ENCODE results near the gene RAX2. TPM values are rescaled to one million over a fixed set of nuclear protein-coding genes. Genes with fewer than 3 reads are reported as not detected.

Gene RAX2
- total and polyA plus RNA-seq, 9 of the 15 experiments (the other 6 are each of a cell fraction or from before 2014, with no cell fraction given), result not detected

GRCh38 chr19:3762501-3763459 is 9.2 kb downstream of the RAX2 start, which contains the start of gene MRPL54 (continued):
- no peak for TF ChIP-seq RFX7 (CRISPR knock-in tag; IDR thresholded peaks at IDR 0.05)
- TF ChIP-seq RUNX1 (IDR thresholded peaks at IDR 0.05; ENCODE audit: low read depth), result 0 out of 2 replicates have a peak, but pooled peaks have one; percentile 10
- no peak for TF ChIP-seq NR3C1 (CRISPR knock-in tag; IDR thresholded peaks at IDR 0.05)
- TF ChIP-seq KDM5B (IDR thresholded peaks at IDR 0.05; ENCODE audit: insufficient replicate concordance, low read depth, low read length), result peak; percentile 78
- TF ChIP-seq NR0B1 (IDR thresholded peaks at IDR 0.05; ENCODE audit: partially characterized antibody), result no peak
- TF ChIP-seq TRIM24 (IDR thresholded peaks at IDR 0.05), result no peak
- peak; percentile 88 for TF ChIP-seq ZBTB40 (IDR thresholded peaks at IDR 0.05)
- no peak for TF ChIP-seq ZBTB40 (CRISPR knock-in tag; IDR thresholded peaks at IDR 0.05)
- no peak for TF ChIP-seq MCM5 (IDR thresholded peaks at IDR 0.05; ENCODE audit: low read depth)
- peak; percentile 83 for TF ChIP-seq E2F8 (IDR thresholded peaks at IDR 0.05; ENCODE audit: low read depth, partially characterized antibody)
- TF ChIP-seq ZNF436 (CRISPR knock-in tag; IDR thresholded peaks at IDR 0.05), result peak; percentile 9; the same call in 1 of the 2 replicates
- TF ChIP-seq ZNF512 (tag; IDR thresholded peaks at IDR 0.05), result no peak

Measured in K562 (cell line).